Parathyroid adenoma (tissue), 2 donors: ENCODE results near the gene MLX.
A peak's percentile ranks its signal among the peaks of the same experiment; 100 is the strongest.

ENCODE experiments used
- H2AFZ ChIP-seq: fragments of 300-600 bp; sonication (generic); one replicate; pipeline ENCODE4 v1.7.0; 2017; ENCODE audit warnings: antibody characterized with exemption, mild to moderate bottlenecking
- H3K27ac ChIP-seq: fragments of 300-600 bp; sonication (generic); one replicate; pipeline ENCODE4 v1.7.0; 2017
- H3K27me3 ChIP-seq: fragments of 300-600 bp; sonication (generic); one replicate; pipeline ENCODE4 v1.7.0; 2017; ENCODE audit warnings: low read length; ENCODE audit not compliant: control insufficient read depth, insufficient read depth
- H3K36me3 ChIP-seq: fragments of 300-600 bp; sonication (generic); one replicate; pipeline ENCODE4 v1.7.0; 2017; ENCODE audit warnings: low read length; ENCODE audit not compliant: control insufficient read depth, insufficient read depth
- H3K4me1 ChIP-seq: fragments of 300-600 bp; sonication (generic); one replicate; pipeline ENCODE4 v1.7.0; 2017; ENCODE audit warnings: control low read depth
- H3K4me2 ChIP-seq: fragments of 300-600 bp; sonication (generic); one replicate; pipeline ENCODE4 v1.7.0; 2017; ENCODE audit warnings: low read length
- H3K4me3 ChIP-seq: fragments of 300-600 bp; sonication (generic); one replicate; pipeline ENCODE4 v1.7.0; 2017; ENCODE audit warnings: low read depth, low read length
- H3K79me2 ChIP-seq: fragments of 300-600 bp; sonication (generic); one replicate; pipeline ENCODE4 v1.7.0; 2017; ENCODE audit warnings: control low read depth
- H3K9ac ChIP-seq: fragments of 300-600 bp; sonication (generic); one replicate; pipeline ENCODE4 v1.7.0; 2017; ENCODE audit warnings: mild to moderate bottlenecking
- H3K9me3 ChIP-seq: fragments of 300-600 bp; sonication (generic); one replicate; pipeline ENCODE4 v1.7.0; 2017; ENCODE audit warnings: low read length; ENCODE audit not compliant: control insufficient read depth
- CTCF ChIP-seq: fragments of 300-600 bp; sonication (generic); IDR thresholded peaks from one replicate; pipeline ENCODE4 v1.7.0; 2017; ENCODE audit warnings: antibody characterized with exemption, mild to moderate bottlenecking
- donor health status: primary hyperparathyroidism.

Gene MLX, protein sequence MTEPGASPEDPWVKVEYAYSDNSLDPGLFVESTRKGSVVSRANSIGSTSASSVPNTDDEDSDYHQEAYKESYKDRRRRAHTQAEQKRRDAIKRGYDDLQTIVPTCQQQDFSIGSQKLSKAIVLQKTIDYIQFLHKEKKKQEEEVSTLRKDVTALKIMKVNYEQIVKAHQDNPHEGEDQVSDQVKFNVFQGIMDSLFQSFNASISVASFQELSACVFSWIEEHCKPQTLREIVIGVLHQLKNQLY

DNA sequence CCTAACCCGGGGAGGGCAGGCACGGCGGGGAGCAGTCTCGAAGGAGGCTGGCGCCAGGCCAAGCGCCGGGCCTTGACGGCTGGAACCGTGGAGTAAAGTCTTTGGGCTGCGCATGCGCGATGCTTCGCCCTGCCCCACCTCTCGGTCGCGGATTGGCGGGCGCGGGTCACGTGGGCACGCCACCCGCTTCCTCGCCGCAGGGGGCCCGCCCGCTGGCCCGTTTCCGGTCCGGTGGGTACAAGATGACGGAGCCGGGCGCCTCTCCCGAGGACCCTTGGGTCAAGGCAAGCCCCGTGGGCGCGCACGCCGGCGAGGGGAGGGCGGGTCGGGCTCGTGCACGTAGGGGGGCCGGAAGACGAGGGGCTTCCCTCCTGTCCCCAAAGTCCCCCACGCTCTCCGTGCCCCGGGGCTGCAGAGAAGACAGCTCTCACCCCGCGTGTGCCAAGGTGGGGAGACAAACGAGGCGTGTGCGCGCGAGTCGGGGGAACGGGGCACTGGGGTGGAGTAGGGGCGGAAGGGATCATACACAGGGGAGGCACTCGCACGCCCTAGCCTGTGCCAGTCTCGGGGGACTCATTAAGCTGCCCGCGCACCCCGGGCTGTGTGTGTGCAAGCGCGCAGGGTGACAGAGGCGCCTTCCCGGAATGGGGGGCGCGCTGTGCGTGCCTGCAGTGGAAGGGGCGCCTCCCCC lies at the start of gene MLX:
TSS of gene MLX (plus strand) at position 218 of the 691 bp plus-strand sequence. CDS start at position 243, 25 bp downstream.
- Histone ChIP-seq H3K27ac (peak within 1 kb of the TSS; percentile 87), H3K9me3 (no peaks in the 10 kb centered on the region), H3K27me3 (no peaks in the 10 kb centered on the region), H3K9ac (peak within 1 kb of the TSS; percentile 72), H3K4me2 (peak within 1 kb of the TSS; percentile 98), H3K36me3 (no peaks in the 10 kb centered on the region), H2AFZ (peak within 1 kb of the TSS; percentile 96), H3K4me1 (peaks cover 24% of the 10 kb centered on the region), H3K4me3 (peak within 1 kb of the TSS; percentile 80), H3K79me2 (peaks cover 28% of the 10 kb centered on the region)
- no peak for TF ChIP-seq CTCF

- no peak overlapping the region for H3K4me3 ChIP-seq
- no peaks in the 10 kb centered on the region for H3K36me3 ChIP-seq
Measured at GRCh38 chr17:42517516-42517915, 49.4 kb upstream of the MLX start.

GRCh38 chr17:42518046-42518754 lies 48.7 kb upstream of the MLX start:
- no peaks in the 10 kb centered on the region for H3K36me3 ChIP-seq
- H3K27ac ChIP-seq: peak overlapping the region; percentile 95
- H3K9ac ChIP-seq: no peak overlapping the region
- H3K27me3 ChIP-seq: no peaks in the 10 kb centered on the region
- H3K4me1 ChIP-seq: peaks cover 33% of the 10 kb centered on the region
- no peak overlapping the region for H3K4me3 ChIP-seq
- H3K4me2 ChIP-seq: no peak overlapping the region
- H3K9me3 ChIP-seq: no peaks in the 10 kb centered on the region
- TF ChIP-seq CTCF: no peak
- no peaks in the 10 kb centered on the region for H3K79me2 ChIP-seq
- H2AFZ ChIP-seq: no peak overlapping the region

More at GRCh38 chr17:42517516-42517915, 49.4 kb upstream of the MLX start:
- Histone ChIP-seq H2AFZ (no peak overlapping the region), H3K79me2 (no peaks in the 10 kb centered on the region), H3K4me1 (peaks cover 33% of the 10 kb centered on the region), H3K9me3 (no peaks in the 10 kb centered on the region), H3K27ac (peak overlapping the region; percentile 95), H3K4me2 (no peak overlapping the region), H3K9ac (no peak overlapping the region), H3K27me3 (no peaks in the 10 kb centered on the region)
- peak; percentile 72 for TF ChIP-seq CTCF

- Histone ChIP-seq H3K27me3 (no peaks in the 10 kb centered on the region), H2AFZ (no peak overlapping the region), H3K9ac (no peak overlapping the region), H3K79me2 (no peaks in the 10 kb centered on the region), H3K27ac (peak overlapping the region; percentile 95), H3K36me3 (no peaks in the 10 kb centered on the region), H3K9me3 (no peaks in the 10 kb centered on the region), H3K4me2 (peak overlapping the region; percentile 43), H3K4me1 (peaks cover 33% of the 10 kb centered on the region), H3K4me3 (no peak overlapping the region)
- no peak for TF ChIP-seq CTCF
Measured at GRCh38 chr17:42518755-42519545, 48.0 kb upstream of the MLX start.
